Smooth muscle cell (in vitro differentiated cells): ENCODE measurements around the gene CELF4. TPM values are rescaled to one million over a fixed set of nuclear protein-coding genes. Genes with fewer than 3 reads are reported as not detected.

Source experiments
- DNase-seq: peaks from one replicate; lab custom pipeline; 2025; ENCODE audit not compliant: unreplicated experiment; lab: John Stamatoyannopoulos, UW
- H2AFZ ChIP-seq: fragments of 200-600 bp; sonication (generic); 2 replicates; pipeline ENCODE4 v1.6.0; 2016; ENCODE audit warnings: antibody characterized with exemption, low read depth, mild to moderate bottlenecking
- H3F3A ChIP-seq: fragments of 200-600 bp; sonication (generic); 2 replicates; pipeline ENCODE4 v1.6.0; 2017; ENCODE audit warnings: antibody characterized with exemption, low read depth
- H3K27ac ChIP-seq: fragments of 200-600 bp; sonication (generic); 2 replicates; pipeline ENCODE4 v1.5.1; 2016; ENCODE audit warnings: low read depth, mild to moderate bottlenecking
- H3K27me3 ChIP-seq: fragments of 200-600 bp; sonication (generic); 2 replicates; pipeline ENCODE4 v1.6.1; 2016; ENCODE audit warnings: low read depth, mild to moderate bottlenecking
- H3K36me3 ChIP-seq: fragments of 200-600 bp; sonication (generic); 2 replicates; pipeline ENCODE4 v1.5.1; 2016; ENCODE audit warnings: low read depth
- H3K4me1 ChIP-seq: fragments of 200-600 bp; sonication (generic); 2 replicates; pipeline ENCODE4 v1.5.1; 2016; ENCODE audit warnings: low read depth
- H3K4me2 ChIP-seq: fragments of 200-600 bp; sonication (generic); 2 replicates; pipeline ENCODE4 v1.6.0; 2016; ENCODE audit warnings: mild to moderate bottlenecking
- H3K4me3 ChIP-seq: fragments of 200-600 bp; sonication (generic); 2 replicates; pipeline ENCODE4 v1.5.1; 2016; ENCODE audit warnings: mild to moderate bottlenecking
- H3K79me2 ChIP-seq: fragments of 200-600 bp; sonication (generic); 2 replicates; pipeline ENCODE4 v1.6.0; 2016; ENCODE audit warnings: low read depth, mild to moderate bottlenecking
- H3K9ac ChIP-seq: fragments of 200-600 bp; sonication (generic); 2 replicates; pipeline ENCODE4 v1.6.0; 2016; ENCODE audit warnings: low read depth
- H3K9me3 ChIP-seq: fragments of 200-600 bp; sonication (generic); replicated peaks from 2 replicates; pipeline ENCODE4 v1.5.1; 2016; ENCODE audit warnings: low read depth
- H4K20me1 ChIP-seq: fragments of 200-600 bp; sonication (generic); 2 replicates; pipeline ENCODE4 v1.6.0; 2016; ENCODE audit warnings: low read depth
- CTCF ChIP-seq: fragments of 200-600 bp; sonication (generic); IDR thresholded peaks from 2 replicates; pipeline ENCODE4 v1.5.1; 2017; ENCODE audit warnings: borderline replicate concordance, mild to moderate bottlenecking, antibody characterized with exemption; ENCODE audit not compliant: insufficient read depth, poor library complexity, severe bottlenecking
- WGBS: methylation state at CpG from one replicate; pipeline ENCODE4 v1.1.7; 2016; ENCODE audit warnings: low lambda C conversion rate; 5-methylcytosine and 5-hydroxymethylcytosine counted together
- polyA plus RNA-seq: library from polyadenylated mRNA; unstranded; fragments of >200 nt; fragmentation: Nextera tagmentation; extraction: Ambion mirVana; gene quantifications from 2 replicates; pipeline ENCODE4 v1.2.1, GENCODE V29; 2016
- total RNA-seq: library from RNA; depleted of rRNA; stranded (reverse); fragments of >200 nt; gene quantifications from 2 replicates; pipeline ENCODE4 v1.2.3, GENCODE V29; 2014

The CELF4 gene
- total and polyA plus RNA-seq, 2 experiments from 2014 or later: 0.40 TPM; not detected in 1

- TF ChIP-seq CTCF: no peak
- Histone ChIP-seq H3K9me3 (no peaks in the 10 kb centered on the region), H3K27me3 (peaks cover 38% of the 10 kb centered on the region), H3K79me2 (no peaks in the 10 kb centered on the region), H3F3A (no peaks in the 10 kb centered on the region), H3K36me3 (no peaks in the 10 kb centered on the region), H3K4me3 (no peak overlapping the region), H2AFZ (no peak overlapping the region), H3K4me2 (no peak overlapping the region), H4K20me1 (no peaks in the 10 kb centered on the region), H3K9ac (no peak overlapping the region), H3K27ac (no peak overlapping the region), H3K4me1 (no peaks in the 10 kb centered on the region)
- DNase-seq: no peak
- 95% methylated on average over 10 of the region's 10 CpGs for WGBS
These were observed 74.1 kb downstream of the CELF4 start for GRCh38 chr18:37491526-37491925.

GRCh38 chr18:37489998-37490397 lies 75.6 kb downstream of the CELF4 start:
- H3K4me1 ChIP-seq: peaks cover under 1% of the 10 kb centered on the region
- H3K9me3 ChIP-seq: no peaks in the 10 kb centered on the region
- no peak overlapping the region for H3K4me3 ChIP-seq
- TF ChIP-seq CTCF: no peak
- no peaks in the 10 kb centered on the region for H4K20me1 ChIP-seq
- peaks cover 52% of the 10 kb centered on the region for H3K27me3 ChIP-seq
- H3K9ac ChIP-seq: no peak overlapping the region
- 67% methylated on average over 3 of the region's 3 CpGs for WGBS
- no peak overlapping the region for H2AFZ ChIP-seq
- H3K79me2 ChIP-seq: no peaks in the 10 kb centered on the region
- no peaks in the 10 kb centered on the region for H3K36me3 ChIP-seq
- H3F3A ChIP-seq: no peaks in the 10 kb centered on the region
- no peak overlapping the region for H3K4me2 ChIP-seq
- no peak for DNase-seq
- H3K27ac ChIP-seq: no peak overlapping the region

- Histone ChIP-seq H3K27me3 (peaks cover 62% of the 10 kb centered on the region), H2AFZ (no peak overlapping the region), H3K79me2 (no peaks in the 10 kb centered on the region), H3K4me3 (no peak overlapping the region), H3K9me3 (no peaks in the 10 kb centered on the region), H3K4me2 (no peak overlapping the region), H3K4me1 (peaks cover 4% of the 10 kb centered on the region), H3K9ac (no peak overlapping the region), H3F3A (no peaks in the 10 kb centered on the region), H3K36me3 (no peaks in the 10 kb centered on the region), H4K20me1 (no peaks in the 10 kb centered on the region), H3K27ac (no peak overlapping the region)
- TF ChIP-seq CTCF: no peak
- DNase-seq: no peak
- 75% methylated on average over 9 of the region's 9 CpGs for WGBS
These were observed 76.6 kb downstream of the CELF4 start for GRCh38 chr18:37489011-37489410.

GRCh38 chr18:37487400-37487867 lies 78.2 kb downstream of the CELF4 start:
- Histone ChIP-seq H3K36me3 (no peaks in the 10 kb centered on the region), H3K27me3 (peaks cover 69% of the 10 kb centered on the region), H3K27ac (no peak overlapping the region), H3K79me2 (no peaks in the 10 kb centered on the region), H2AFZ (no peak overlapping the region), H3F3A (no peaks in the 10 kb centered on the region), H3K4me1 (peaks cover 4% of the 10 kb centered on the region), H3K9me3 (no peaks in the 10 kb centered on the region), H3K4me3 (no peak overlapping the region), H3K9ac (no peak overlapping the region), H3K4me2 (no peak overlapping the region), H4K20me1 (no peaks in the 10 kb centered on the region)
- 46% methylated on average over 13 of the region's 13 CpGs for WGBS
- no peak for TF ChIP-seq CTCF
- no peak for DNase-seq
